Right lobe of liver (tissue), 4 donors: ENCODE measurements around the gene FRMD4B.

Experiments used
- POLR2A ChIP-seq: fragments of 450-650 bp; IDR thresholded peaks from one replicate; pipeline ENCODE4 v1.6.1; 2017; ENCODE audit warnings: antibody characterized with exemption, mild to moderate bottlenecking
- TF ChIP-seq, protein P1 (sequence below), 4 donors: fragments of 200-600 bp in 3 of 4; fragments of 450-650 bp in 1 of 4; IDR thresholded peaks; one replicate each; pipeline versions ENCODE4 v1.5.1 to v1.8.0; 2016 to 2022; ENCODE audit warnings: antibody characterized with exemption in 4 of 4, mild to moderate bottlenecking in 2 of 4
- donor health status: DM: no; HTN: no; CAD: no.
- donor health status: DM: no; HTN: no; CAD: no.
- donor health status: DM: no; HTN: yes; CAD: no.

DNA sequence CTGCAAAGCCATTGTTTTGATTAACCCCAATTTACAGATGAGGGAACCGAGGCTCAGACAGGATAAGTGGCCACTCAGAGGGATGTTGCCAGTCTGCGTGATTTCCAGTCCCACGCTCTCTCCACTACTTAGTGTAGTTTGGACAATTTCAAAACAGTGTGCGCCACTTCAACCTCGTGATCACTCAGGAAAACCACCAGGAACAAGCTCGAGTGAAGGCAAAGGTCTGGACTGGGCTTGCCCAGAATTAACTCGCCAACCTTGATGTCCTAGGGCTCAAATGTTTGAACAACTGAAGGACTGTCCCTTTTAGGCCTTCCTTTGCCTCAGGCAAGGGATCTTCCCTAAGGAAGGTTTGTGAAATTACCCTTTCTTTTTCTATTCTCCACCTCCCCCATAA lies 139.3 kb downstream of the FRMD4B start:
- TF ChIP-seq, protein P1, sequence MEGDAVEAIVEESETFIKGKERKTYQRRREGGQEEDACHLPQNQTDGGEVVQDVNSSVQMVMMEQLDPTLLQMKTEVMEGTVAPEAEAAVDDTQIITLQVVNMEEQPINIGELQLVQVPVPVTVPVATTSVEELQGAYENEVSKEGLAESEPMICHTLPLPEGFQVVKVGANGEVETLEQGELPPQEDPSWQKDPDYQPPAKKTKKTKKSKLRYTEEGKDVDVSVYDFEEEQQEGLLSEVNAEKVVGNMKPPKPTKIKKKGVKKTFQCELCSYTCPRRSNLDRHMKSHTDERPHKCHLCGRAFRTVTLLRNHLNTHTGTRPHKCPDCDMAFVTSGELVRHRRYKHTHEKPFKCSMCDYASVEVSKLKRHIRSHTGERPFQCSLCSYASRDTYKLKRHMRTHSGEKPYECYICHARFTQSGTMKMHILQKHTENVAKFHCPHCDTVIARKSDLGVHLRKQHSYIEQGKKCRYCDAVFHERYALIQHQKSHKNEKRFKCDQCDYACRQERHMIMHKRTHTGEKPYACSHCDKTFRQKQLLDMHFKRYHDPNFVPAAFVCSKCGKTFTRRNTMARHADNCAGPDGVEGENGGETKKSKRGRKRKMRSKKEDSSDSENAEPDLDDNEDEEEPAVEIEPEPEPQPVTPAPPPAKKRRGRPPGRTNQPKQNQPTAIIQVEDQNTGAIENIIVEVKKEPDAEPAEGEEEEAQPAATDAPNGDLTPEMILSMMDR (IDR thresholded peaks at IDR 0.05) = no peak
- TF ChIP-seq POLR2A = no peak
